HepG2 (cell line): Measurements from ENCODE around the gene ABCC8. TPM values are rescaled to one million over a fixed set of nuclear protein-coding genes. Genes with fewer than 3 reads are reported as not detected.

Experiments
- ATAC-seq: fragments of 200-7000 bp; cut with Tn5 transposase; 3 replicates; pipeline ENCODE4 v1.9.1; 2020; ENCODE audit warnings: mild to moderate bottlenecking, moderate library complexity
- BruUV-seq: library from RNA; stranded (reverse); fragments of 400-500 nt; replicated peaks from 2 replicates; lab custom pipeline; 2021; lab: Mats Ljungman, UMichigan
- CTCF ChIA-PET: fragments of 300-600 bp; formaldehyde crosslinking; extraction: SDS; loops from one replicate; lab custom pipeline; 2021; ENCODE audit warnings: low total read pairs, inconsistent platforms, low intra/inter-chr PET ratio; lab: Yijun Ruan, JAX
- POLR2A ChIA-PET: fragments of 350-600 bp; sonication (Branson Sonifier 250); formaldehyde crosslinking; loops from one replicate; lab custom pipeline; 2020; ENCODE audit warnings: antibody characterized with exemption, inconsistent platforms; lab: Yijun Ruan, JAX
- DNase-seq: peaks from one replicate; pipeline ENCODE4 v3.0.0-alpha.2; 2015; ENCODE audit warnings: low spot score
- FAIRE-seq: peaks from 3 replicates; lab custom pipeline; 2011; peaks lifted over from hg19 to GRCh38; lab: Jason Lieb, UNC
- H2AFZ ChIP-seq: one replicate; pipeline ENCODE4 v1.6.1; 2011; ENCODE audit warnings: low read length, inconsistent platforms
- H3K27ac ChIP-seq: fragments of 300-600 bp; 3 replicates; pipeline ENCODE4 v1.8.0; 2011; ENCODE audit warnings: mixed run types, mild to moderate bottlenecking, mixed read lengths, low read length, inconsistent platforms; ENCODE audit not compliant: insufficient read depth; ENCODE audit errors: extremely low read length
- H3K27me3 ChIP-seq, 2 experiments: fragments of 200-600 bp in 1 of 2; 2 replicates in 1 of 2; 3 replicates in 1 of 2; pipeline versions ENCODE4 v1.6.0 to v1.8.0; 2011; ENCODE audit warnings: low read length in 2 of 2, mild to moderate bottlenecking in 2 of 2, moderate library complexity in 2 of 2, inconsistent platforms in 1 of 2; ENCODE audit not compliant: insufficient read depth in 2 of 2, control insufficient read depth in 1 of 2
- H3K36me3 ChIP-seq, 2 experiments: fragments of 200-600 bp in 1 of 2; replicated peaks in 1 of 2; 2 replicates in 1 of 2; 3 replicates in 1 of 2; pipeline versions ENCODE4 v1.5.1 to v1.8.0; 2011; ENCODE audit warnings: low read length in 2 of 2, inconsistent platforms in 1 of 2; ENCODE audit not compliant: insufficient read depth in 2 of 2, control insufficient read depth in 1 of 2
- H3K4me1 ChIP-seq: 2 replicates; pipeline ENCODE4 v1.5.1; 2012; ENCODE audit warnings: low read length, inconsistent platforms; ENCODE audit not compliant: insufficient read depth
- H3K4me2 ChIP-seq: 2 replicates; pipeline ENCODE4 v1.6.0; 2011; ENCODE audit warnings: low read depth, low read length, inconsistent platforms
- H3K4me3 ChIP-seq, 3 experiments: fragments of 200-600 bp in 1 of 3; sonication (generic), shearing (Covaris generic) in 1 of 3; replicated peaks in 1 of 3; 2 replicates each; pipeline ENCODE4 v1.5.1; 2011 to 2016; ENCODE audit warnings: low read length in 3 of 3, inconsistent platforms in 2 of 3, low read depth in 2 of 3, mild to moderate bottlenecking in 2 of 3, control low read depth in 1 of 3, mixed read lengths in 1 of 3; ENCODE audit not compliant: insufficient read depth in 1 of 3
- H3K79me2 ChIP-seq: one replicate; pipeline ENCODE4 v1.6.1; 2011; ENCODE audit warnings: low read length, inconsistent platforms; ENCODE audit not compliant: insufficient read depth
- H3K9ac ChIP-seq: 2 replicates; pipeline ENCODE4 v1.6.0; 2011; ENCODE audit warnings: mild to moderate bottlenecking, low read depth, low read length, inconsistent platforms; ENCODE audit not compliant: insufficient read depth
- H3K9me3 ChIP-seq: 2 replicates; pipeline ENCODE4 v1.5.1; 2012; ENCODE audit warnings: mild to moderate bottlenecking, low read length
- H4K20me1 ChIP-seq: 2 replicates; pipeline ENCODE4 v1.6.0; 2011; ENCODE audit warnings: inconsistent platforms, mild to moderate bottlenecking, low read length, moderate library complexity; ENCODE audit not compliant: insufficient read depth
- KMT2A ChIP-seq: sonication (generic); formaldehyde crosslinking; IDR thresholded peaks from 2 replicates; pipeline ENCODE4 v1.4.0; 2020; ENCODE audit warnings: missing genetic modification reagents
- MAFF ChIP-seq: IDR thresholded peaks from 2 replicates; pipeline ENCODE4 v1.6.1; 2011; ENCODE audit warnings: low read depth, low read length, improper control_type of control experiment
- MLX ChIP-seq: IDR thresholded peaks from 2 replicates; pipeline ENCODE4 v1.6.1; 2016
- PAXIP1 ChIP-seq: sonication (generic); formaldehyde crosslinking; conservative IDR thresholded peaks from 2 replicates; pipeline ENCODE4 v1.4.0; 2020; ENCODE audit warnings: mild to moderate bottlenecking, missing genetic modification reagents, moderate library complexity
- PRDM4 ChIP-seq: sonication (generic); formaldehyde crosslinking; IDR thresholded peaks from 2 replicates; pipeline ENCODE4 v1.9.0; 2021; ENCODE audit warnings: missing genetic modification reagents, borderline replicate concordance
- SAFB2 ChIP-seq: sonication (generic); formaldehyde crosslinking; IDR thresholded peaks from 2 replicates; pipeline ENCODE4 v1.5.1; 2020; ENCODE audit warnings: missing genetic modification reagents, low read depth, mild to moderate bottlenecking, borderline replicate concordance
- ZHX2 ChIP-seq, 2 experiments: sonication (generic) in 1 of 2; formaldehyde crosslinking in 1 of 2; IDR thresholded peaks; 2 replicates each; pipeline versions ENCODE4 v1.6.1 to v1.9.0; 2014 to 2022; ENCODE audit warnings: antibody characterized with exemption in 1 of 2, borderline replicate concordance in 1 of 2, inconsistent platforms in 1 of 2, low read depth in 1 of 2, missing genetic modification reagents in 1 of 2
- ZMAT3 ChIP-seq: sonication (generic); formaldehyde crosslinking; conservative IDR thresholded peaks from 2 replicates; pipeline ENCODE4 v1.7.0; 2021; ENCODE audit warnings: missing genetic modification reagents
- ZNF329 ChIP-seq: sonication (generic); formaldehyde crosslinking; IDR thresholded peaks from 2 replicates; pipeline ENCODE4 v1.9.0; 2021; ENCODE audit warnings: low read depth, mild to moderate bottlenecking, missing genetic modification reagents
- ZNF639 ChIP-seq: conservative IDR thresholded peaks from 2 replicates; pipeline ENCODE4 v1.6.1; 2018; ENCODE audit warnings: missing genetic modification reagents
- WGBS: methylation state at CpG from one replicate; pipeline ENCODE4 v1.1.6; 2017; ENCODE audit warnings: low lambda C conversion rate; 5-methylcytosine and 5-hydroxymethylcytosine counted together
- in situ Hi-C: cut with HindIII; loops from 2 replicates; pipeline ENCODE4 v1.10.0; 2017; ENCODE audit warnings: low pct_unique_long_range_greater_than_20kb; ENCODE audit not compliant: extremely low pct_ligation_motif_present
- intact Hi-C: fragments of 100-400 bp; cut with micrococcal nuclease; formaldehyde crosslinking; loops from one replicate; pipeline ENCODE4 v1.10.0; 2022; ENCODE audit not compliant: unreplicated experiment
- polyA plus RNA-seq, 8 experiments: library from polyadenylated mRNA; depleted of rRNA in 3 of 8; stranded (reverse) in 7 of 8; unstranded in 1 of 8; fragments of >200 nt; fragmentation: Illumina TruSeq in 4 of 8; extraction: Trizol in 4 of 8; gene quantifications; 2 replicates each; pipeline versions ENCODE4 v1.2.1 to v1.2.3, GENCODE V29; 2011 to 2016; ENCODE audit warnings: low read depth in 4 of 8, missing spikeins in 1 of 8, mixed read lengths in 1 of 8; ENCODE audit not compliant: insufficient read depth in 1 of 8
- total RNA-seq, 5 experiments: library from RNA; depleted of rRNA; stranded (reverse); fragments of >200 nt; fragmentation: Illumina TruSeq; extraction: Trizol; gene quantifications; 2 replicates each; pipeline ENCODE4 v1.2.3, GENCODE V29; 2016; ENCODE audit warnings: low read depth in 1 of 5

ABCC8 gene
- total and polyA plus RNA-seq, 2 of the 13 experiments (the other 11 are each of a cell fraction or from before 2014, with no cell fraction given) = not detected

GRCh38 chr11:17488563-17488962, 11.9 kb upstream of the ABCC8 start:
- FAIRE-seq (no peak), DNase-seq (no peak), ATAC-seq (no peak)
- ChIA-PET POLR2A (no interaction called here), CTCF (no interaction called here)
- peaks cover 1 to 25% of the 10 kb centered on the region in 2 experiments; a peak in 3 of 5 replicates for H3K27me3 ChIP-seq
- in situ Hi-C loops (no loop called here), intact Hi-C loops (no loop called here)
- no peak overlapping the region for H3K4me3 ChIP-seq
- H4K20me1 ChIP-seq = no peaks in the 10 kb centered on the region
- H3K4me2 ChIP-seq = no peak overlapping the region
- H3K36me3 ChIP-seq = no peaks in the 10 kb centered on the region
- H3K79me2 ChIP-seq = no peaks in the 10 kb centered on the region
- H3K4me1 ChIP-seq = peaks cover 11% of the 10 kb centered on the region
- no peaks in the 10 kb centered on the region for H3K9me3 ChIP-seq
- no peak overlapping the region for H2AFZ ChIP-seq
- no peak overlapping the region for H3K27ac ChIP-seq
- BruUV-seq = no TSS peak
- WGBS = 16% methylated on average over 1 of the region's 1 CpG
- no peak overlapping the region for H3K9ac ChIP-seq
- no peak for TF ChIP-seq ZHX2 (IDR thresholded peaks at IDR 0.05; ENCODE audit: low read depth)
- TF ChIP-seq ZHX2 (CRISPR knock-in tag; IDR thresholded peaks at IDR 0.05; ENCODE audit: borderline replicate concordance) = no peak
- no peak for TF ChIP-seq SAFB2 (CRISPR knock-in tag)
- no peak for TF ChIP-seq MLX (CRISPR knock-in tag)
- TF ChIP-seq ZNF329 (CRISPR knock-in tag) = no peak
- no peak for TF ChIP-seq ZNF639 (CRISPR knock-in tag)
- no peak for TF ChIP-seq PRDM4 (CRISPR knock-in tag)
- TF ChIP-seq MAFF = no peak
- no peak for TF ChIP-seq KMT2A
- TF ChIP-seq ZMAT3 (CRISPR knock-in tag) = no peak
- TF ChIP-seq PAXIP1 (CRISPR knock-in tag) = no peak
